Stomach (tissue), 9 donors: Measurements from ENCODE around the gene ACACB. TPM values are rescaled to one million over a fixed set of nuclear protein-coding genes. Genes with fewer than 3 reads are reported as not detected.
"Not testable (repeated sequence)": the region's sequence is repeated elsewhere in the genome, so short reads cannot be mapped to it uniquely, and the experiment has no call there.

Source experiments
- DNase-seq, 2 donors: peaks; one replicate each; pipeline versions ENCODE4 v3.0.0 to v3.0.0-alpha.2; 2013 to 2019
- H3K27ac ChIP-seq, 5 donors: fragments of 200-600 bp in 4 of 5; sonication (generic) in 4 of 5; one replicate each; pipeline ENCODE4 v1.5.1; 2013 to 2019; ENCODE audit warnings: mild to moderate bottlenecking in 1 of 5, moderate library complexity in 1 of 5
- H3K27me3 ChIP-seq, 3 donors: fragments of 200-600 bp; sonication (generic); one replicate each; pipeline ENCODE4 v1.5.1; 2017 to 2019; ENCODE audit warnings: mixed run types in 1 of 3
- H3K36me3 ChIP-seq, 4 donors: fragments of 200-600 bp; sonication (generic); 1 replicate in 3 of 4; 2 replicates in 1 of 4; pipeline ENCODE4 v1.5.1; 2016 to 2019
- H3K4me1 ChIP-seq, 4 donors: fragments of 200-600 bp; sonication (generic); one replicate each; pipeline ENCODE4 v1.5.1; 2016 to 2019
- H3K4me3 ChIP-seq, 4 donors: fragments of 200-600 bp; sonication (generic) in 3 of 4; one replicate each; pipeline ENCODE4 v1.5.1; 2016 to 2019; ENCODE audit warnings: mild to moderate bottlenecking in 1 of 4
- H3K9me3 ChIP-seq, 4 donors: fragments of 200-600 bp; sonication (generic); one replicate each; pipeline ENCODE4 v1.5.1; 2016 to 2019
- EP300 ChIP-seq: sonication (generic); formaldehyde crosslinking; IDR thresholded peaks from one replicate; pipeline ENCODE4 v1.6.1; 2017; ENCODE audit warnings: antibody characterized with exemption
- POLR2A ChIP-seq, 4 donors: fragments of 450-650 bp; IDR thresholded peaks; one replicate each; pipeline ENCODE4 v1.6.1; 2016; ENCODE audit warnings: antibody characterized with exemption in 4 of 4, control low read depth in 2 of 4, mild to moderate bottlenecking in 1 of 4, moderate library complexity in 1 of 4
- POLR2AphosphoS5 ChIP-seq, 3 donors: sonication (generic); formaldehyde crosslinking; IDR thresholded peaks; one replicate each; pipeline ENCODE4 v1.6.1; 2016; ENCODE audit warnings: antibody characterized with exemption in 3 of 3
- WGBS, 5 donors: extraction: QIAGEN DNeasy Blood & Tissue Kit in 3 of 5; methylation state at CpG; one replicate each; pipeline versions ENCODE4 v1.1.5 to v1.1.7; 2013 to 2018; 5-methylcytosine and 5-hydroxymethylcytosine counted together
- intact Hi-C: fragments of 100-400 bp; cut with DNase I; formaldehyde crosslinking; loops from one replicate; pipeline ENCODE4 v1.15.1; 2023; ENCODE audit warnings: low total_unique reads
- polyA plus RNA-seq, 3 donors: library from polyadenylated mRNA; stranded (reverse); fragments of 200-250 nt; gene quantifications; one replicate each; pipeline ENCODE4 v1.2.3, GENCODE V29; 2013
- total RNA-seq, 5 donors: library from RNA; depleted of rRNA; stranded (reverse); fragments of >200 nt; gene quantifications; one replicate each; pipeline versions ENCODE4 v1.1.0 to v1.2.3, GENCODE V29; 2014 to 2016
- TF ChIP-seq, protein P1 (sequence below), 7 experiments: fragments of 450-650 bp in 4 of 7; fragments of 200-600 bp in 3 of 7; sonication (generic) in 3 of 7; IDR thresholded peaks; one replicate each; pipeline ENCODE4 v1.5.1; 2016 to 2019; ENCODE audit warnings: antibody characterized with exemption in 7 of 7, control low read depth in 2 of 7, mild to moderate bottlenecking in 1 of 7
- donor health status: healthy with polysubstance abuse.
- donor health status: Bipolar disorder and iron deficiency.
- donor health status: healthy.

The ACACB gene
- total and polyA plus RNA-seq, 8 donors = 6.1 to 2,520 (median 50.2) TPM

GRCh38 chr12:109170324-109170723 is 53.9 kb downstream of the ACACB start:
- intact Hi-C loops = no loop called here
- H3K27ac ChIP-seq = peak overlapping the region in 4 of 5 donors; percentile 12 to 78 (median 45)

GRCh38 chr12:109172787-109173186 is 56.4 kb downstream of the ACACB start:
- Histone ChIP-seq H3K4me1 (peaks cover 0 to 24% (median 14%) of the 10 kb centered on the region in 4 donors), H3K36me3 (peaks cover 53 to 97% (median 95%) of the 10 kb centered on the region in 4 donors)
- intact Hi-C loops, H3K27me3 ChIP-seq, H3K27ac ChIP-seq, DNase-seq, H3K9me3 ChIP-seq, H3K4me3 ChIP-seq: not testable (repeated sequence)
- WGBS, 5 donors = 91 to 99% (median 97%) methylated on average over 6 of the region's 6 CpGs

More at GRCh38 chr12:109170324-109170723, 53.9 kb downstream of the ACACB start:
- H3K27me3 ChIP-seq = no peaks in the 10 kb centered on the region
- H3K36me3 ChIP-seq = peaks cover 45 to 87% (median 85%) of the 10 kb centered on the region in 4 donors
- WGBS, 5 donors = 62 to 88% (median 80%) methylated on average over 7 of the region's 7 CpGs
- no peak overlapping the region for H3K4me3 ChIP-seq
- peak in 2 of 3 donors; percentile 7 to 68 for TF ChIP-seq POLR2AphosphoS5 (IDR thresholded peaks at IDR 0.05)
- TF ChIP-seq, protein P1, sequence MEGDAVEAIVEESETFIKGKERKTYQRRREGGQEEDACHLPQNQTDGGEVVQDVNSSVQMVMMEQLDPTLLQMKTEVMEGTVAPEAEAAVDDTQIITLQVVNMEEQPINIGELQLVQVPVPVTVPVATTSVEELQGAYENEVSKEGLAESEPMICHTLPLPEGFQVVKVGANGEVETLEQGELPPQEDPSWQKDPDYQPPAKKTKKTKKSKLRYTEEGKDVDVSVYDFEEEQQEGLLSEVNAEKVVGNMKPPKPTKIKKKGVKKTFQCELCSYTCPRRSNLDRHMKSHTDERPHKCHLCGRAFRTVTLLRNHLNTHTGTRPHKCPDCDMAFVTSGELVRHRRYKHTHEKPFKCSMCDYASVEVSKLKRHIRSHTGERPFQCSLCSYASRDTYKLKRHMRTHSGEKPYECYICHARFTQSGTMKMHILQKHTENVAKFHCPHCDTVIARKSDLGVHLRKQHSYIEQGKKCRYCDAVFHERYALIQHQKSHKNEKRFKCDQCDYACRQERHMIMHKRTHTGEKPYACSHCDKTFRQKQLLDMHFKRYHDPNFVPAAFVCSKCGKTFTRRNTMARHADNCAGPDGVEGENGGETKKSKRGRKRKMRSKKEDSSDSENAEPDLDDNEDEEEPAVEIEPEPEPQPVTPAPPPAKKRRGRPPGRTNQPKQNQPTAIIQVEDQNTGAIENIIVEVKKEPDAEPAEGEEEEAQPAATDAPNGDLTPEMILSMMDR (IDR thresholded peaks at IDR 0.05) = no peak
- H3K4me1 ChIP-seq = peaks cover 0 to 26% (median 14%) of the 10 kb centered on the region in 4 donors
- DNase-seq = no peak
- H3K9me3 ChIP-seq = no peaks in the 10 kb centered on the region

GRCh38 chr12:109173443-109174240 is 57.3 kb downstream of the ACACB start:
- no peak overlapping the region for H3K27ac ChIP-seq
- WGBS, 5 donors = 94 to 99% (median 98%) methylated on average over 17 of the region's 17 CpGs
- intact Hi-C loops = no loop called here
- no peak overlapping the region for H3K4me3 ChIP-seq
- H3K27me3 ChIP-seq = no peaks in the 10 kb centered on the region
- TF ChIP-seq, protein P1 (IDR thresholded peaks at IDR 0.05) = no peak
- TF ChIP-seq EP300 (no peak), POLR2A (IDR thresholded peaks at IDR 0.05) (no peak), POLR2AphosphoS5 (IDR thresholded peaks at IDR 0.05) (no peak)
- H3K36me3 ChIP-seq = peaks cover 53 to 97% (median 95%) of the 10 kb centered on the region in 4 donors
- H3K4me1 ChIP-seq = peaks cover 0 to 16% (median 13%) of the 10 kb centered on the region in 4 donors
- H3K9me3 ChIP-seq = no peaks in the 10 kb centered on the region
- no peak for DNase-seq

GRCh38 chr12:109174468-109174867 is 58.1 kb downstream of the ACACB start:
- no peak for DNase-seq
- 84 to 100% (median 93%) methylated on average over 1 of the region's 1 CpG for WGBS, 5 donors
- H3K36me3 ChIP-seq = peaks cover 55 to 97% (median 95%) of the 10 kb centered on the region in 4 donors
- intact Hi-C loops = no loop called here
- H3K4me1 ChIP-seq = peaks cover 0 to 7% (median 7%) of the 10 kb centered on the region in 4 donors
- H3K9me3 ChIP-seq = no peaks in the 10 kb centered on the region
- H3K27me3 ChIP-seq = no peaks in the 10 kb centered on the region
- no peak overlapping the region for H3K27ac ChIP-seq
- no peak for TF ChIP-seq POLR2A (IDR thresholded peaks at IDR 0.05)
- no peak for TF ChIP-seq EP300
- no peak for TF ChIP-seq POLR2AphosphoS5 (IDR thresholded peaks at IDR 0.05)
- TF ChIP-seq, protein P1 (IDR thresholded peaks at IDR 0.05) = no peak
- no peak overlapping the region for H3K4me3 ChIP-seq

- no peaks in the 10 kb centered on the region for H3K27me3 ChIP-seq
- no peak overlapping the region for H3K27ac ChIP-seq
- no peak overlapping the region for H3K4me3 ChIP-seq
- WGBS, 5 donors = 79 to 92% (median 89%) methylated on average over 6 of the region's 6 CpGs
- no peak for TF ChIP-seq POLR2A (IDR thresholded peaks at IDR 0.05)
- TF ChIP-seq, protein P1 (IDR thresholded peaks at IDR 0.05) = no peak
- TF ChIP-seq EP300 = no peak
- no peak for TF ChIP-seq POLR2AphosphoS5 (IDR thresholded peaks at IDR 0.05)
- peaks cover 35 to 99% (median 88%) of the 10 kb centered on the region in 4 donors for H3K36me3 ChIP-seq
- no peaks in the 10 kb centered on the region for H3K4me1 ChIP-seq
- DNase-seq = no peak
- intact Hi-C loops = no loop called here
- no peaks in the 10 kb centered on the region for H3K9me3 ChIP-seq
Measured at GRCh38 chr12:109178532-109178931, 62.1 kb downstream of the ACACB start.
